ENCODE data around the gene ENPP3.
"Not testable (repeated sequence)": the region's sequence is repeated elsewhere in the genome, so short reads cannot be mapped to it uniquely, and the experiment has no call there.

Gene ENPP3

GRCh38 chr6:131687022-131687421 lies 49.9 kb downstream of the ENPP3 start:
- DNase-seq, result no peak

GRCh38 chr6:131688286-131688685 lies 51.2 kb downstream of the ENPP3 start:
- no peak for DNase-seq

GRCh38 chr6:131692031-131692430 lies 54.9 kb downstream of the ENPP3 start:
- no peak for DNase-seq

- no peak for DNase-seq
Measured at GRCh38 chr6:131692589-131692988, 55.5 kb downstream of the ENPP3 start.

- no peak for DNase-seq
Measured at GRCh38 chr6:131693384-131693783, 56.3 kb downstream of the ENPP3 start.

GRCh38 chr6:131694832-131695426 lies 57.8 kb downstream of the ENPP3 start:
- DNase-seq, result no peak

- DNase-seq, result no peak
Measured at GRCh38 chr6:131696956-131697355, 59.9 kb downstream of the ENPP3 start.

GRCh38 chr6:131700851-131701250 lies 63.7 kb downstream of the ENPP3 start:
- DNase-seq, result not testable (repeated sequence)

GRCh38 chr6:131703905-131704304 lies 66.8 kb downstream of the ENPP3 start:
- DNase-seq, result not testable (repeated sequence)

- not testable (repeated sequence) for DNase-seq
Measured at GRCh38 chr6:131710917-131711316, 73.8 kb downstream of the ENPP3 start, which contains the start of gene CTAGE9. TSS of gene CTAGE9 (minus strand) at chr6:131711017. CDS start at chr6:131711017, 0 bp downstream.

- DNase-seq, result not testable (repeated sequence)
Measured at GRCh38 chr6:131715567-131715966, 78.5 kb downstream of the ENPP3 start.

- DNase-seq, result no peak
Measured at GRCh38 chr6:131717836-131718542, 80.9 kb downstream of the ENPP3 start.

GRCh38 chr6:131721161-131721560 lies 84.1 kb downstream of the ENPP3 start:
- no peak for DNase-seq

- DNase-seq, result no peak
Measured at GRCh38 chr6:131724114-131724513, 87.0 kb downstream of the ENPP3 start.

GRCh38 chr6:131727467-131727866 lies 90.4 kb downstream of the ENPP3 start:
- DNase-seq, result no peak

GRCh38 chr6:131727868-131728267 lies 90.8 kb downstream of the ENPP3 start:
- DNase-seq, result no peak

- no peak for DNase-seq
Measured at GRCh38 chr6:131728296-131728939, 91.3 kb downstream of the ENPP3 start.

- DNase-seq, result no peak
Measured at GRCh38 chr6:131729550-131729949, 92.4 kb downstream of the ENPP3 start.

- no peak for DNase-seq
Measured at GRCh38 chr6:131730264-131730663, 93.2 kb downstream of the ENPP3 start.

GRCh38 chr6:131731224-131731623 lies 94.1 kb downstream of the ENPP3 start:
- DNase-seq, result no peak

- DNase-seq, result no peak
Measured at GRCh38 chr6:131733376-131734016, 96.4 kb downstream of the ENPP3 start.

- DNase-seq, result no peak
Measured at GRCh38 chr6:131736003-131736596, 99.0 kb downstream of the ENPP3 start.

- no peak for DNase-seq
Measured at GRCh38 chr6:131736811-131737210, 99.7 kb downstream of the ENPP3 start.

All from activated CD4-positive, alpha-beta T cell treated with anti-CD3 and anti-CD28 coated beads for 1 hour (primary cell).